Activated naive CD4-positive, alpha-beta T cell treated with anti-CD3 and anti-CD28 coated beads, Interleukin-2, amount 50 U/mL, for 24 hours (primary cell): ENCODE data around the gene POLDIP3.

Source experiments
- H3K27ac Mint-ChIP-seq: one replicate; pipeline ENCODE4 v1.8.0; 2021; ENCODE audit warnings: mild to moderate bottlenecking, mixed read lengths
- H3K27me3 Mint-ChIP-seq: one replicate; pipeline ENCODE4 v1.8.0; 2021; ENCODE audit warnings: mixed read lengths
- H3K36me3 Mint-ChIP-seq: one replicate; pipeline ENCODE4 v1.8.0; 2021; ENCODE audit warnings: mixed read lengths
- H3K4me1 Mint-ChIP-seq: one replicate; pipeline ENCODE4 v1.8.0; 2021; ENCODE audit warnings: mixed read lengths
- H3K4me3 Mint-ChIP-seq: one replicate; pipeline ENCODE4 v1.8.0; 2021; ENCODE audit warnings: mild to moderate bottlenecking, mixed read lengths
- H3K9me3 Mint-ChIP-seq: one replicate; pipeline ENCODE4 v1.8.0; 2021; ENCODE audit warnings: mixed read lengths

POLDIP3 gene

GRCh38 chr22:42645341-42645937 is 30.8 kb upstream of the POLDIP3 start:
- peaks cover 38% of the 10 kb centered on the region for H3K4me1 Mint-ChIP-seq
- peak overlapping the region; percentile 19 for H3K4me3 Mint-ChIP-seq

GRCh38 chr22:42644422-42645340 is 30.0 kb upstream of the POLDIP3 start:
- H3K27me3 Mint-ChIP-seq = no peaks in the 10 kb centered on the region
- H3K36me3 Mint-ChIP-seq = no peaks in the 10 kb centered on the region
- no peak overlapping the region for H3K4me3 Mint-ChIP-seq
- peaks cover 38% of the 10 kb centered on the region for H3K4me1 Mint-ChIP-seq
- peak overlapping the region; percentile 23 for H3K27ac Mint-ChIP-seq
- H3K9me3 Mint-ChIP-seq = no peaks in the 10 kb centered on the region

More at GRCh38 chr22:42645341-42645937, 30.8 kb upstream of the POLDIP3 start:
- H3K27me3 Mint-ChIP-seq = no peaks in the 10 kb centered on the region
- H3K9me3 Mint-ChIP-seq = no peaks in the 10 kb centered on the region
- H3K27ac Mint-ChIP-seq = peak overlapping the region; percentile 23
- no peaks in the 10 kb centered on the region for H3K36me3 Mint-ChIP-seq

GRCh38 chr22:42643634-42644421 is 29.1 kb upstream of the POLDIP3 start:
- Mint-ChIP-seq H3K4me3 (no peak overlapping the region), H3K27me3 (no peaks in the 10 kb centered on the region), H3K9me3 (no peaks in the 10 kb centered on the region), H3K4me1 (peaks cover 37% of the 10 kb centered on the region), H3K27ac (peak overlapping the region; percentile 23), H3K36me3 (no peaks in the 10 kb centered on the region)

GRCh38 chr22:42642806-42643633 is 28.3 kb upstream of the POLDIP3 start:
- no peaks in the 10 kb centered on the region for H3K36me3 Mint-ChIP-seq
- H3K9me3 Mint-ChIP-seq = no peaks in the 10 kb centered on the region
- H3K4me3 Mint-ChIP-seq = no peak overlapping the region
- no peaks in the 10 kb centered on the region for H3K27me3 Mint-ChIP-seq
- no peak overlapping the region for H3K27ac Mint-ChIP-seq
- peaks cover 31% of the 10 kb centered on the region for H3K4me1 Mint-ChIP-seq

GRCh38 chr22:42641801-42642413 is 27.2 kb upstream of the POLDIP3 start:
- Mint-ChIP-seq H3K36me3 (no peaks in the 10 kb centered on the region), H3K9me3 (no peaks in the 10 kb centered on the region), H3K27me3 (no peaks in the 10 kb centered on the region), H3K4me3 (no peak overlapping the region), H3K4me1 (peaks cover 21% of the 10 kb centered on the region), H3K27ac (no peak overlapping the region)

- Mint-ChIP-seq H3K4me3 (no peak overlapping the region), H3K27me3 (no peaks in the 10 kb centered on the region), H3K27ac (no peak overlapping the region), H3K36me3 (no peaks in the 10 kb centered on the region), H3K4me1 (peaks cover 8% of the 10 kb centered on the region), H3K9me3 (no peaks in the 10 kb centered on the region)
These were observed 25.0 kb upstream of the POLDIP3 start for GRCh38 chr22:42639541-42640241.

GRCh38 chr22:42637555-42637954 is 22.9 kb upstream of the POLDIP3 start:
- no peak overlapping the region for H3K27ac Mint-ChIP-seq
- no peaks in the 10 kb centered on the region for H3K36me3 Mint-ChIP-seq
- no peak overlapping the region for H3K4me3 Mint-ChIP-seq
- no peaks in the 10 kb centered on the region for H3K27me3 Mint-ChIP-seq
- no peaks in the 10 kb centered on the region for H3K9me3 Mint-ChIP-seq
- no peaks in the 10 kb centered on the region for H3K4me1 Mint-ChIP-seq

- Mint-ChIP-seq H3K27me3 (no peaks in the 10 kb centered on the region), H3K36me3 (no peaks in the 10 kb centered on the region), H3K4me3 (no peak overlapping the region), H3K9me3 (no peaks in the 10 kb centered on the region), H3K4me1 (no peaks in the 10 kb centered on the region), H3K27ac (no peak overlapping the region)
These were observed 21.8 kb upstream of the POLDIP3 start for GRCh38 chr22:42636506-42636905.

- Mint-ChIP-seq H3K4me1 (no peaks in the 10 kb centered on the region), H3K36me3 (no peaks in the 10 kb centered on the region), H3K27me3 (no peaks in the 10 kb centered on the region), H3K9me3 (no peaks in the 10 kb centered on the region), H3K27ac (no peak overlapping the region), H3K4me3 (no peak overlapping the region)
These were observed 20.8 kb upstream of the POLDIP3 start for GRCh38 chr22:42635531-42635930.

GRCh38 chr22:42633013-42633412 is 18.3 kb upstream of the POLDIP3 start:
- H3K4me3 Mint-ChIP-seq = no peak overlapping the region
- H3K27ac Mint-ChIP-seq = no peak overlapping the region
- H3K36me3 Mint-ChIP-seq = peaks cover 2% of the 10 kb centered on the region
- no peaks in the 10 kb centered on the region for H3K4me1 Mint-ChIP-seq
- no peaks in the 10 kb centered on the region for H3K9me3 Mint-ChIP-seq
- H3K27me3 Mint-ChIP-seq = no peaks in the 10 kb centered on the region

GRCh38 chr22:42632096-42632495 is 17.4 kb upstream of the POLDIP3 start:
- no peaks in the 10 kb centered on the region for H3K27me3 Mint-ChIP-seq
- H3K36me3 Mint-ChIP-seq = peaks cover 2% of the 10 kb centered on the region
- no peaks in the 10 kb centered on the region for H3K9me3 Mint-ChIP-seq

GRCh38 chr22:42630901-42631602 is 16.4 kb upstream of the POLDIP3 start:
- Mint-ChIP-seq H3K4me1 (no peaks in the 10 kb centered on the region), H3K27me3 (no peaks in the 10 kb centered on the region), H3K27ac (no peak overlapping the region), H3K9me3 (no peaks in the 10 kb centered on the region), H3K4me3 (no peak overlapping the region), H3K36me3 (peaks cover 2% of the 10 kb centered on the region)

More at GRCh38 chr22:42632096-42632495, 17.4 kb upstream of the POLDIP3 start:
- H3K27ac Mint-ChIP-seq = no peak overlapping the region
- H3K4me1 Mint-ChIP-seq = no peaks in the 10 kb centered on the region
- no peak overlapping the region for H3K4me3 Mint-ChIP-seq

GRCh38 chr22:42630211-42630610 is 15.5 kb upstream of the POLDIP3 start:
- no peak overlapping the region for H3K27ac Mint-ChIP-seq
- no peaks in the 10 kb centered on the region for H3K4me1 Mint-ChIP-seq
- no peaks in the 10 kb centered on the region for H3K27me3 Mint-ChIP-seq
- peaks cover 2% of the 10 kb centered on the region for H3K36me3 Mint-ChIP-seq
- no peak overlapping the region for H3K4me3 Mint-ChIP-seq
- H3K9me3 Mint-ChIP-seq = no peaks in the 10 kb centered on the region

GRCh38 chr22:42627981-42628380 is 13.3 kb upstream of the POLDIP3 start:
- Mint-ChIP-seq H3K36me3 (peaks cover 2% of the 10 kb centered on the region), H3K27me3 (no peaks in the 10 kb centered on the region), H3K4me1 (no peaks in the 10 kb centered on the region), H3K27ac (no peak overlapping the region), H3K9me3 (no peaks in the 10 kb centered on the region), H3K4me3 (no peak overlapping the region)
